IPS-11a (cell line): ENCODE results near the gene HNRNPH1.
A peak's percentile ranks its signal among the peaks of the same experiment; 100 is the strongest.
"Not testable (repeated sequence)": the region's sequence is repeated elsewhere in the genome, so short reads cannot be mapped to it uniquely, and the experiment has no call there.

ENCODE experiments used
- H3K4me3 ChIP-seq: one replicate; pipeline ENCODE4 v1.5.1; 2013; ENCODE audit warnings: low read depth, low read length, control low read depth

HNRNPH1 gene

DNA sequence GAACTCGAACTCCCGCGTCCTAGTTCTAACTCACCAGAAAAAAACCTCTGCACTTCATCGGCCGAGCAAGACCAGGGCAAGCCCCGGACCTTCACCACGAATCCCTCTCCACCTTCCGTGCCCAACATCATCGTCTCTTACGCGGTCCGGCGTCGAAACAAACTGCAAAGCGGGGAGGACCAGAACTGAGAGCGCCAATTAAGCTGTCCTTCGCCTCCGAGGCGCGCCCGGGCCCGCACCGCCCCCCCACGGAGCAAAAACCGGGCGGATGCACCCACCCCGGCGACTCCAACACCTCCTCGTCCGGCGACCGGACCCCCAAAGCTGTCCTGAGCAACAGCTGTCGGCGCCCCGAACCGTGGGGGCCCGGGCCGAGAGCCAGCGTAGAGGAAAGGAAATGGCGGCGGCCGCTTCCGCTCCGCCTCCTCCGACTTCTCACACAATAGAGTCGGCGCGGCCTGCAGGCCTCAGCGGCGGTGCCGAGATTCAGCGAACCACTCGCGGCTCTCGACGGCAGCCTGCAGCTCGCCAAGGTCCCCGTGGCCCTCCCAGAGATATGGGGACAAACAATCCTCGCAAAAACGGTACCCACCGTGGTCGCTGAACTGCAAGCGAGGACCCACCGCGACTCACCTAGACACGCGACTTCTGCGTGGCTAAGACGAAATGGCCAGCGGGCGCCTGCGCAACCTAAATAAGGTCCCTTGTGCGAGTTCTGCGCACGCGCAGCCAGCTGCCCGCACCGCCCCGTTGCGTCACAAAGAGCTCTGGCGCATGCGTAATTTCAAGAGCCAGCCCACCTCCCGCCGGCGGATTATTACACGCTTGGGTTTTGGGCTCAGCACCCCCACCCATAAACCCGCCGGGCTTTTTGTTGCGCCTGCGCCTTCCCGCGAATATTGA, at the start of gene HNRNPH1:
Gene HNRNPH1, minus strand, starts transcription at position 669 of the 903 bp plus-strand sequence. Its CDS starts 538 bp downstream, at position 131.
- peak within 1 kb of the TSS; percentile 97 for H3K4me3 ChIP-seq

GRCh38 chr5:179668391-179668790, 44.9 kb upstream of the HNRNPH1 start:
- H3K4me3 ChIP-seq = no peak overlapping the region

- not testable (repeated sequence) for H3K4me3 ChIP-seq
These were observed 38.2 kb upstream of the HNRNPH1 start for GRCh38 chr5:179661647-179662046.

DNA sequence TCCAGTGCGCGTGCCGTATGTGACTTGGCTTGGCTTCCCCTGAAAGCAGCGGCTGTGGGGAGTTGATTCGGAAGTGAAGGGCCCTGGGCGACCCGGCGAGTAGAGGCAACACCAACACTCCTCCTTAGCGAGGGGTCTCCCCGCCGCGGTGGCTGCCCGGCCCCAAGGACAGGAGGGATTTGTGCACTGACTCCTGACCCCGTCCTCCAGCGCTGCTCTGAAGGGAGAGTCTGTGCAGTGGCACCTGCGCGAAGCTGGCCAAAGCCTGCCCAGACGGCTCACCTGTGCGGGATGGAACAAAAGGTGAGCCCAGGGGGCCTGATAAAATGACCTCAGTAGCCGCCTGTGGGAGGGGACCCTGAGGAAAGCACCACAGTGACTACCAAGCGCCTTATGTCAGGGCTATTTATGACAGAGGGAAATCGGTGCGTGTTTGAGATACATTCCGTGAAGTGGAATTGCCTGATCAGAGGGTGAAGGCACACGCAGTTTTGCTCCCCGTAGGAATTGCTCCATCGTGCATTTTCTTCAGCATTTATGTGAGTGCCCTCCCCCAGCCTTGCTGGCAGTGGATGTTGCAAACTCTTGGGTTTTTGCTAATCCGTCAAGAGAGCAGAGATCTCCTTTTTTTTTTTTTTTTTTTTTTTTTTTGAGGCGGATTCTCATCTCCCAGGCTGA, 34.8 kb upstream of the HNRNPH1 start:
- H3K4me3 ChIP-seq = peak overlapping the region; percentile 54

GRCh38 chr5:179657302-179658178, 34.1 kb upstream of the HNRNPH1 start:
- H3K4me3 ChIP-seq = not testable (repeated sequence)

GRCh38 chr5:179653135-179653534, 29.7 kb upstream of the HNRNPH1 start:
- not testable (repeated sequence) for H3K4me3 ChIP-seq

DNA sequence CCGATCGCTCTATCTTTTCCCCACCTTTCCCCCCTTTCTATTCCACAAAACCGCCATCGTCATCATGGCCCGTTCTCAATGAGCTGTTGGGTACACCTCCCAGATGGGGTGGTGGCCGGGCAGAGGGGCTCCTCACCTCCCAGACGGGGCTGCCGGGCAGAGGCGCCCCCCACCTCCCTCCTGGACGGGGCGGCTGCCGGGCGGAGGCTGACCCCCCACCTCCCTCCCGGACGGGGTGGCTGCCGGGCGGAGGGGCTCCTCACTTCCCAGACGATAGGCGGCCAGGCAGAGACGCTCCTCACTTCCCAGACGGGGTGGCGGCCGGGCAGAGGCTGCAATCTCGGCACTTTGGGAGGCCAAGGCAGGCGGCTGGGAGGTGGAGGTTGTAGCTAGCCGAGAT, 26.8 kb upstream of the HNRNPH1 start:
- not testable (repeated sequence) for H3K4me3 ChIP-seq

GRCh38 chr5:179649166-179649703, 25.8 kb upstream of the HNRNPH1 start:
- H3K4me3 ChIP-seq = not testable (repeated sequence)

DNA sequence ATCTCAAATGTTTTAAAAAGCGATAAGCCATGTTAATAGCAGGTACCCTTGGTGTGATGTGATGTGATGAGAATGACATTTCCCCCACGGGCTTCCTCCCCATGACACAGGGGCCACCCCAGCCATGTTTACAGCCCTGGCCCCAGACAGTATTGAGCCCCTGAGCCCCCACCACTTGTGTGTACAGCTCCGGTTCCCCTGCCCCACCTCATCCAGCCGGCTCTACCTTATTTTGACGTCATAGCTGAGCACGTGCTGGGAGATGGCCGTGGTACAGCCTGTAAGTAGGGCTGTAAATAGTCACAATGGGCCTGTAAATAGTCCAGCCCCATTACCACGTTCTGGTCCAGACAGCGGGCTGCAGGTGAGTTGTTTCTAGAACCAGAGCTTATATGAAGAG, 24.9 kb upstream of the HNRNPH1 start:
- no peak overlapping the region for H3K4me3 ChIP-seq

- not testable (repeated sequence) for H3K4me3 ChIP-seq
These were observed 21.3 kb upstream of the HNRNPH1 start for GRCh38 chr5:179644766-179645165.

- H3K4me3 ChIP-seq = not testable (repeated sequence)
These were observed 19.9 kb upstream of the HNRNPH1 start for GRCh38 chr5:179643141-179643920.

- not testable (repeated sequence) for H3K4me3 ChIP-seq
These were observed 19.2 kb upstream of the HNRNPH1 start for GRCh38 chr5:179642626-179643025.

- H3K4me3 ChIP-seq = not testable (repeated sequence)
These were observed 18.3 kb upstream of the HNRNPH1 start for GRCh38 chr5:179641745-179642144.

DNA sequence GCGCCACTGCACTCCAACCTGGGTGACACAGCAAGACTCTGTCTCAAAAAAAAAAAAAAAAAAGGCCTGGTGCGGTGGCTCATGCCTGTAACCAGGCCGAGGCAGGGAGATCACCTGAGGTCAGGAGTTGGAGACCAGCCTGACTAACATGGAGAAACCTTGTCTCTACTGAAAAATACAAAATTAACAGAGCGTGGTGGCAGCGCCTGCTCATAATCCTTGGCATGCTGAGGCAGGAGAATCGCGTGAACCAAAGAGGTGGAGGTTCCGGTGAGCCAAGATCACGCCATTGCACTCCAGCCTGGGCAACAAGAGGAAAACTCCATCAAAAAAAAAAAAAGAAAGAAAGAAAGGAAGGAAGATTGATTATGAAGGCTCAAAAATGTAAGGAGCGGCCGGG, 15.8 kb upstream of the HNRNPH1 start:
- not testable (repeated sequence) for H3K4me3 ChIP-seq

DNA sequence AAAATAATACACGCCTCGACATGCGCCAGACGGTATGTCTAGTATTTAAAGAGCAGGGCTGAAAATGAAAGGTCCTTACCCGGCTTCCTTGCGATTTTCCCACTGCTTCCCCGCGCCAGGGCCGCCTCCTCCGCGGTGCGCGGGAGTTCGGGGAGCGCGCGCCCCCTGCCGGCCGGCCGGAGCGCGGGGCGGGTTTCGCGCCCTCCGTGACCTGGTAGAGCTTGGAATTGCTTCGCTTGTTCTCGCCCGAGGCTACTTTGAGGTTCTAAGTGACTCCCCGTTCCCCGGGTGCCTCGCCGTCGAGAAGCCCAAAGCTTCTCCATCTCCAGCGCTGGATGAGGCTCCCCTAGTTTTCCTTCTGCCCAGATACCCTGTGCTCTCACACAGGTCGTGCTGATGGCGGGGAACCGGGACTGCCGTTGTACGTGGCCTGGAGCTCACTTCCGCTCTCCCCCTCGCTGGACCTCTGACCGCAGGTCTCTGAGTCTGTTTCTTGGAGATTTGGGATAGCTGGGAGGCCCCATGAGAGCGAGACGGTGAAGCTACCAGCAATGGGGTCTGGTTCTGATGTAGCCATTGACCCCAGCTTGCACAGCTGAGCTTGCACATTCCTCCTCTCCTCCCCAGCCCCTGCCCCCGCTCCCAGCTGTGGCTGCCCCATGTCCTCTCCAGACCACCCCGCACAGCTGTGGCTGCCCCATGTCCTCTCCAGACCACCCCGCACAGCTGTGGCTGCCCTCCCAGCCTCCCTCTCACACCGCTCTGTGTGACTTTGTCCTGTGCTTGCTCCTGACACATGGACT, 11.1 kb upstream of the HNRNPH1 start:
- not testable (repeated sequence) for H3K4me3 ChIP-seq

GRCh38 chr5:179633501-179634369, 10.3 kb upstream of the HNRNPH1 start:
- H3K4me3 ChIP-seq = not testable (repeated sequence)

DNA sequence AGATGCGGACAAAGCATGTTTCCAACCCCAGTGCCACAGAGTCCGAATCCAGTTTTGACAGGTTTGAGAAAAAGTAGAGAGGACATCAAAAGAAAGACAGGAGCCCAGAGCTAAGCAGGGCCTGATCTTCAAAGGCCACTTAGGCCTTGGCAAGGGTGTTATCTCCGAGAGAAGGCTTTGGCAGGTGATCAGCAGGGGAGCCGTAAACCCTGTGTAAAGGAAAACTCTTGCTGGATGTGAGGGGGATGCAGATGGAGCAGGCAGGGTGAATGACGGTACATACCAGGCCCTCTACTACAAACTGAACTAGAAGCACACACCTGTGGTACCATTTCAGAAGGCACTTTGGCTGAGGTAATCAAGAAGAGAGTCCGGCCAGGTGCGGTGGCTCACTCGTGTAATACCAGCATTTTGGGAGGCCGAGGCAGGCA, 1.4 kb upstream of the HNRNPH1 start:
- H3K4me3 ChIP-seq = no peak overlapping the region
